Measurements from ENCODE around the gene ELP5. TPM values are rescaled to one million over a fixed set of nuclear protein-coding genes. Genes with fewer than 3 reads are reported as not detected.

The ELP5 gene
- total and polyA plus RNA-seq, 9 donors = 36.7 to 64.6 (median 40.8) TPM

GRCh38 chr17:7294614-7295153 is 42.7 kb downstream of the ELP5 start, which contains the start of gene YBX2:
Gene YBX2 (minus strand): TSS chr17:7294639. CDS start chr17:7294500, 139 bp downstream.
- Histone ChIP-seq H3K27ac (ENCODE audit: low read length) (peak within 1 kb of the TSS; percentile 65), H3K36me3 (ENCODE audit: control insufficient read depth, insufficient read depth, low read length) (no peaks in the 10 kb centered on the region), H3K9me3 (replicated peaks; ENCODE audit: control insufficient read depth, low read depth, low read length) (no peaks in the 10 kb centered on the region), H3K4me1 (ENCODE audit: control insufficient read depth, insufficient read depth, low read length) (peaks cover 44% of the 10 kb centered on the region), H3K27me3 (ENCODE audit: control insufficient read depth, insufficient read depth, low read length) (peaks cover 73% of the 10 kb centered on the region), H3K4me3 (ENCODE audit: low read length) (peak within 1 kb of the TSS; percentile 8)
- WGBS (ENCODE audit: insufficient coverage) = under 1% methylated on average over 53 of the region's 57 CpGs
- peak; percentile 46 for DNase-seq

- Histone ChIP-seq H3K36me3 (ENCODE audit: control insufficient read depth, insufficient read depth, low read length) (no peaks in the 10 kb centered on the region), H3K9me3 (replicated peaks; ENCODE audit: control insufficient read depth, low read depth, low read length) (no peaks in the 10 kb centered on the region), H3K27ac (ENCODE audit: low read length) (no peak overlapping the region), H3K4me1 (ENCODE audit: control insufficient read depth, insufficient read depth, low read length) (peaks cover 44% of the 10 kb centered on the region), H3K4me3 (ENCODE audit: low read length) (no peak overlapping the region), H3K27me3 (ENCODE audit: control insufficient read depth, insufficient read depth, low read length) (peaks cover 67% of the 10 kb centered on the region)
- 61% methylated on average over 26 of the region's 42 CpGs for WGBS (ENCODE audit: insufficient coverage)
- no peak for DNase-seq
Observed at GRCh38 chr17:7295230-7296180, 43.5 kb downstream of the ELP5 start.

GRCh38 chr17:7296189-7296861 is 44.3 kb downstream of the ELP5 start:
- Histone ChIP-seq H3K36me3 (ENCODE audit: control insufficient read depth, insufficient read depth, low read length) (no peaks in the 10 kb centered on the region), H3K9me3 (replicated peaks; ENCODE audit: control insufficient read depth, low read depth, low read length) (no peaks in the 10 kb centered on the region), H3K27me3 (ENCODE audit: control insufficient read depth, insufficient read depth, low read length) (peaks cover 59% of the 10 kb centered on the region), H3K4me3 (ENCODE audit: low read length) (peak overlapping the region; percentile 1), H3K27ac (ENCODE audit: low read length) (peak overlapping the region; percentile 51), H3K4me1 (ENCODE audit: control insufficient read depth, insufficient read depth, low read length) (peaks cover 42% of the 10 kb centered on the region)
- 4% methylated on average over 36 of the region's 51 CpGs for WGBS (ENCODE audit: insufficient coverage)
- DNase-seq = peak; percentile 84

- H3K4me3 ChIP-seq (ENCODE audit: low read length) = no peak overlapping the region
- H3K36me3 ChIP-seq (ENCODE audit: control insufficient read depth, insufficient read depth, low read length) = no peaks in the 10 kb centered on the region
- peaks cover 12% of the 10 kb centered on the region for H3K4me1 ChIP-seq (ENCODE audit: control insufficient read depth, insufficient read depth, low read length)
- peaks cover 5% of the 10 kb centered on the region for H3K27me3 ChIP-seq (ENCODE audit: control insufficient read depth, insufficient read depth, low read length)
- no peak for DNase-seq
- WGBS (ENCODE audit: insufficient coverage) = 87% methylated on average over 3 of the region's 7 CpGs
- H3K9me3 ChIP-seq (replicated peaks; ENCODE audit: control insufficient read depth, low read depth, low read length) = no peaks in the 10 kb centered on the region
- no peak overlapping the region for H3K27ac ChIP-seq (ENCODE audit: low read length)
Observed at GRCh38 chr17:7304179-7304578, 52.2 kb downstream of the ELP5 start.

- DNase-seq = peak; percentile 100
- Histone ChIP-seq H3K9me3 (replicated peaks; ENCODE audit: control insufficient read depth, low read depth, low read length) (no peaks in the 10 kb centered on the region), H3K36me3 (ENCODE audit: control insufficient read depth, insufficient read depth, low read length) (peaks cover 28% of the 10 kb centered on the region), H3K27me3 (ENCODE audit: control insufficient read depth, insufficient read depth, low read length) (peaks cover under 1% of the 10 kb centered on the region), H3K4me3 (ENCODE audit: low read length) (peak within 1 kb of the TSS; percentile 88), H3K4me1 (ENCODE audit: control insufficient read depth, insufficient read depth, low read length) (peaks cover 21% of the 10 kb centered on the region), H3K27ac (ENCODE audit: low read length) (peak within 1 kb of the TSS; percentile 98)
- WGBS (ENCODE audit: insufficient coverage) = under 1% methylated on average over 63 of the region's 64 CpGs
Observed at GRCh38 chr17:7306911-7307685, 55.1 kb downstream of the ELP5 start, which contains the start of gene EIF5A. Gene EIF5A (plus strand): TSS chr17:7307628. CDS start chr17:7309636, 2,008 bp downstream.

GRCh38 chr17:7307686-7308624 is 55.9 kb downstream of the ELP5 start:
- H3K4me3 ChIP-seq (ENCODE audit: low read length) = peak overlapping the region; percentile 88
- WGBS (ENCODE audit: insufficient coverage) = 1% methylated on average over 93 of the region's 104 CpGs
- DNase-seq = peak; percentile 67

GRCh38 chr17:7308625-7309433 is 56.8 kb downstream of the ELP5 start:
- Histone ChIP-seq H3K4me1 (ENCODE audit: control insufficient read depth, insufficient read depth, low read length) (peaks cover 28% of the 10 kb centered on the region), H3K36me3 (ENCODE audit: control insufficient read depth, insufficient read depth, low read length) (peaks cover 46% of the 10 kb centered on the region)
- 0% methylated on average over 6 of the region's 14 CpGs for WGBS (ENCODE audit: insufficient coverage)

More at GRCh38 chr17:7307686-7308624, 55.9 kb downstream of the ELP5 start:
- H3K4me1 ChIP-seq (ENCODE audit: control insufficient read depth, insufficient read depth, low read length) = peaks cover 21% of the 10 kb centered on the region
- H3K27me3 ChIP-seq (ENCODE audit: control insufficient read depth, insufficient read depth, low read length) = no peaks in the 10 kb centered on the region
- peak overlapping the region; percentile 98 for H3K27ac ChIP-seq (ENCODE audit: low read length)
- H3K9me3 ChIP-seq (replicated peaks; ENCODE audit: control insufficient read depth, low read depth, low read length) = no peaks in the 10 kb centered on the region
- peaks cover 37% of the 10 kb centered on the region for H3K36me3 ChIP-seq (ENCODE audit: control insufficient read depth, insufficient read depth, low read length)

More at GRCh38 chr17:7308625-7309433, 56.8 kb downstream of the ELP5 start:
- peak; percentile 90 for DNase-seq
- Histone ChIP-seq H3K4me3 (ENCODE audit: low read length) (peak overlapping the region; percentile 88), H3K27me3 (ENCODE audit: control insufficient read depth, insufficient read depth, low read length) (no peaks in the 10 kb centered on the region), H3K9me3 (replicated peaks; ENCODE audit: control insufficient read depth, low read depth, low read length) (no peaks in the 10 kb centered on the region), H3K27ac (ENCODE audit: low read length) (peak overlapping the region; percentile 98)
